ENCODE results near the gene ATP5MK.

DNA sequence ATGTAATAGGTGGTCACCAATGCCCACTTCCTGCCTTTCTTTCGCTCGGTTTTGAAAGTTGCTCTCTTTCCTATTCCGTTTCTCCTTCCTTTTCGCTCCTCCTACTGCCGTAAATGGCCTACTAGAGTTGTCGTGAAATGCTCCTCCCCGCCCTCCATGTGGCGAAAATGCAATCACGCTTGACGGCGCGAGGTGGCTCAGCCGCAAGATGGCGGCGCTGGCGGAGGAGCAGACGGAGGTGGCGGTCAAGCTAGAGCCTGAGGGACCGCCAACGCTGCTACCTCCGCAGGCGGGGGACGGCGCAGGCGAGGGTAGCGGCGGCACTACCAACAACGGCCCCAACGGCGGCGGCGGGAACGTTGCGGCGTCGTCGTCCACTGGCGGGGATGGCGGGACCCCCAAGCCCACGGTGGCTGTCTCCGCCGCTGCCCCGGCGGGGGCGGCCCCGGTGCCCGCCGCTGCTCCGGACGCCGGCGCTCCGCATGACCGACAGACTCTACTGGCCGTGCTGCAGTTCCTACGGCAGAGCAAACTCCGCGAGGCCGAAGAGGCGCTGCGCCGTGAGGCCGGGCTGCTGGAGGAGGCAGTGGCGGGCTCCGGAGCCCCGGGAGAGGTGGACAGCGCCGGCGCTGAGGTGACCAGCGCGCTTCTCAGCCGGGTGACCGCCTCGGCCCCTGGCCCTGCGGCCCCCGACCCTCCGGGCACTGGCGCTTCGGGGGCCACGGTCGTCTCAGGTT lies 28.3 kb downstream of the ATP5MK start, which contains the start of gene TAF5:
- peak; percentile 94 to 97 for TF ChIP-seq POLR2AphosphoS5 (IDR thresholded peaks at IDR 0.05; ENCODE audit: insufficient read depth in 1 of 2, low read depth in 1 of 2)
- TF ChIP-seq, protein P1, sequence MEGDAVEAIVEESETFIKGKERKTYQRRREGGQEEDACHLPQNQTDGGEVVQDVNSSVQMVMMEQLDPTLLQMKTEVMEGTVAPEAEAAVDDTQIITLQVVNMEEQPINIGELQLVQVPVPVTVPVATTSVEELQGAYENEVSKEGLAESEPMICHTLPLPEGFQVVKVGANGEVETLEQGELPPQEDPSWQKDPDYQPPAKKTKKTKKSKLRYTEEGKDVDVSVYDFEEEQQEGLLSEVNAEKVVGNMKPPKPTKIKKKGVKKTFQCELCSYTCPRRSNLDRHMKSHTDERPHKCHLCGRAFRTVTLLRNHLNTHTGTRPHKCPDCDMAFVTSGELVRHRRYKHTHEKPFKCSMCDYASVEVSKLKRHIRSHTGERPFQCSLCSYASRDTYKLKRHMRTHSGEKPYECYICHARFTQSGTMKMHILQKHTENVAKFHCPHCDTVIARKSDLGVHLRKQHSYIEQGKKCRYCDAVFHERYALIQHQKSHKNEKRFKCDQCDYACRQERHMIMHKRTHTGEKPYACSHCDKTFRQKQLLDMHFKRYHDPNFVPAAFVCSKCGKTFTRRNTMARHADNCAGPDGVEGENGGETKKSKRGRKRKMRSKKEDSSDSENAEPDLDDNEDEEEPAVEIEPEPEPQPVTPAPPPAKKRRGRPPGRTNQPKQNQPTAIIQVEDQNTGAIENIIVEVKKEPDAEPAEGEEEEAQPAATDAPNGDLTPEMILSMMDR (IDR thresholded peaks at IDR 0.05) = no peak

All from vagina (tissue), 2 donors.